Natural killer cell treated with Interleukin-12 subunit alpha and Interleukin-12 subunit beta and Interleukin-15 and Interleukin-18, amount 100 ng/mL, for 72 hours (primary cell): ENCODE measurements around the gene SEC24A. TPM values are rescaled to one million over a fixed set of nuclear protein-coding genes. Genes with fewer than 3 reads are reported as not detected.
A peak's percentile ranks its signal among the peaks of the same experiment; 100 is the strongest.
"Not testable (repeated sequence)": the region's sequence is repeated elsewhere in the genome, so short reads cannot be mapped to it uniquely, and the experiment has no call there.

Experiments used
- ATAC-seq, 2 donors: fragments of 150-1000 bp; cut with Tn5 transposase in 1 of 2; sonication (Bioruptor Pico), chemical (Tn5 transposase) in 1 of 2; 2 replicates each; pipeline ENCODE4 v1.10.0; 2021
- DNase-seq: peaks from one replicate; pipeline ENCODE4 v3.0.0; 2022; ENCODE audit warnings: low spot score
- H3K27ac Mint-ChIP-seq, 2 donors: 1 replicate in 1 of 2; 2 replicates in 1 of 2; pipeline ENCODE4 v1.8.0; 2022; ENCODE audit warnings: mixed read lengths in 2 of 2, mild to moderate bottlenecking in 1 of 2, moderate library complexity in 1 of 2
- H3K27me3 Mint-ChIP-seq, 2 donors: 1 replicate in 1 of 2; 2 replicates in 1 of 2; pipeline ENCODE4 v1.8.0; 2022; ENCODE audit warnings: mixed read lengths in 2 of 2
- H3K36me3 Mint-ChIP-seq: one replicate; pipeline ENCODE4 v1.8.0; 2022; ENCODE audit warnings: mixed read lengths
- H3K4me1 Mint-ChIP-seq, 2 donors: 1 replicate in 1 of 2; 2 replicates in 1 of 2; pipeline ENCODE4 v1.8.0; 2022; ENCODE audit warnings: low read depth in 2 of 2, mixed read lengths in 2 of 2, mild to moderate bottlenecking in 1 of 2
- H3K4me3 Mint-ChIP-seq: one replicate; pipeline ENCODE4 v1.8.0; 2022; ENCODE audit warnings: mixed read lengths
- H3K9me3 Mint-ChIP-seq: 2 replicates; pipeline ENCODE4 v1.8.0; 2022; ENCODE audit warnings: mixed read lengths
- total RNA-seq, 2 donors: library from RNA; stranded (reverse); gene quantifications; one replicate each; pipeline ENCODE4 v1.2.3, GENCODE V29; 2022

SEC24A gene
- total RNA-seq, 2 donors from 2014 or later, result 40.2 to 42.1 TPM

DNA sequence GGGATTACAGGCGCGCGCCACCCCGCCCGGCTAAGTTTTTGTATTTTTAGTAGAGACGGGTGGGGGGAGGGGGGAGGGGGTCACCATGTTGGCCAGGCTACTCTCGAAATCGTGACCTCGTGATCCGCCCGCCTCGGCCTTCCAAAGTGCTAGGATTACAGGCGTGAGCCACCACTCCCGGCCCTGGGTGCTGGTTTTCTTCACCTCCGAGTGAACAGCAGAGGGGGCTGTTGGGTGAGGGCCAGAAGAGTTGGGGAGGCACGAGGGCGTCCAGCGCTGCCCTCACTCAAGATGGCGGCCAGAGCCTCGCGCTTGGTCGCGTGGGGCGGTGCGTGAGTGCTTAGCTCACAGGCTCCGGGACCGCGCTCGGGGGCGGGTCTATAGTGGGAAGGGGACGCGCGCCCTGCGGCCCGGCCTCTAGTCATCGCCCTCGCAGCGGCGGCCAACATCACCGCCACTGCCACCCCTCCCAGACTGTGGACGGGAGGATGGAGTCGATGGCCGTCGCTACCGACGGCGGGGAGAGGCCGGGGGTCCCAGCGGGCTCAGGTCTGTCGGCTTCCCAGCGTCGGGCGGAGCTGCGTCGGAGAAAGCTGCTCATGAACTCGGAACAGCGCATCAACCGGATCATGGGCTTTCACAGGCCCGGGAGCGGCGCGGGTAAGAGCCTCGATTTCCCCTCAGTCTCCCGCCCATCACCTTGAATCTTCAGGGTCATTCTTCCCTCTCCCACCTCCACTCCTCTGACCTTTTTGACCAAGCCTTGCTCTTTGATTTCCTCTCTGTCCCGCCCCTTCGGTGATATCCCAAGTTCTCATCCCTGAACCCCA lies 89.8 kb downstream of the SEC24A start, which contains the start of gene CAMLG:
Gene CAMLG (plus strand): TSS at position 416 of the 830 bp plus-strand sequence. CDS start 73 bp downstream, at position 489.
- Mint-ChIP-seq H3K4me3 (peak within 1 kb of the TSS; percentile 100), H3K27me3 (no peaks in the 10 kb centered on the region), H3K9me3 (no peaks in the 10 kb centered on the region), H3K27ac (peak within 1 kb of the TSS; percentile 84 to 97), H3K4me1 (peaks cover 18% of the 10 kb centered on the region in 2 donors), H3K36me3 (no peaks in the 10 kb centered on the region)
- ATAC-seq (peak; percentile 100), DNase-seq (peak; percentile 98)

DNA sequence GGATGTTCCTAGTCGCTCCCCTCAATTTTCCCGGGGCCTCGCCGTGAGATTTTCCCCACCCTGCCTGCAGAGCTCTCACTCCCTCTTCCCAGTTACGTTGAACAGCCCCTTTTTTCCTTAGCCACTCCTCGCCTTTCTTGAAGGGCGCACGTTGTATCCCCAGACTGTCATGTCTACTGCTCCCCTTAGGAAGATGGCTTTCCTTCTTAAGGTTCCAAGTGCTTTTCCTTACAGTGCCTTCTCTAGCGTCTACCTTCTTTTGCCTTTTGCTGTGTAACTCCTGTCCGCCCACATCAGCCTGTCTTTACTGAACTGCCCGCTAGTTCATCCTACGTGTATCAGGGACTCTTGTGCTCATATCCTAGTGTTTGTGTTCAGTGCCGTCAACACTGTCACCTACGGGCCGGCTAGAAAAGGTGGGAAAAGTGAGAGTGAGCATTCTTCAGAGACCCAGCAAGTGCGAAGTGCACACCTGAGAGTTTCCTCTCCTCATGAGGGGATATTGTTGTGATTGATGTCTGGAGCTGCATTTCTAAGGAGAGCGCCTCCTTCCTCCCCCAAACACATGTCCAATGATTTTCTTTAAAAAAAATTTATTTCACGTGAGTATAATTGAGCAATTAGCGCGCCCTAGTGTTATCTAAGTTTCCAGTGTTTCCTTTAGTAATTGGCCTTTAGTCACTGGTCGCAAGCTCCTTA lies 90.5 kb downstream of the SEC24A start:
- Mint-ChIP-seq H3K27me3 (no peaks in the 10 kb centered on the region), H3K36me3 (no peaks in the 10 kb centered on the region), H3K4me3 (peak overlapping the region; percentile 100), H3K9me3 (no peaks in the 10 kb centered on the region), H3K27ac (peak overlapping the region; percentile 84 to 97), H3K4me1 (peaks cover 18% of the 10 kb centered on the region in 2 donors)
- DNase-seq, result no peak
- no peak for ATAC-seq

GRCh38 chr5:134741052-134741451 lies 92.5 kb downstream of the SEC24A start:
- no peaks in the 10 kb centered on the region for H3K9me3 Mint-ChIP-seq
- H3K36me3 Mint-ChIP-seq, result no peaks in the 10 kb centered on the region
- H3K4me1 Mint-ChIP-seq, result peaks cover 18% of the 10 kb centered on the region in 2 donors
- DNase-seq (no peak), ATAC-seq (no peak)
- H3K27ac Mint-ChIP-seq, result no peak overlapping the region
- H3K27me3 Mint-ChIP-seq, result no peaks in the 10 kb centered on the region
- no peak overlapping the region for H3K4me3 Mint-ChIP-seq

GRCh38 chr5:134742134-134742533 lies 93.5 kb downstream of the SEC24A start:
- Mint-ChIP-seq H3K9me3 (no peaks in the 10 kb centered on the region), H3K27ac (no peak overlapping the region), H3K27me3 (no peaks in the 10 kb centered on the region), H3K4me3 (no peak overlapping the region), H3K36me3 (no peaks in the 10 kb centered on the region), H3K4me1 (peaks cover 18% of the 10 kb centered on the region in 2 donors)
- no peak for DNase-seq
- no peak for ATAC-seq

DNA sequence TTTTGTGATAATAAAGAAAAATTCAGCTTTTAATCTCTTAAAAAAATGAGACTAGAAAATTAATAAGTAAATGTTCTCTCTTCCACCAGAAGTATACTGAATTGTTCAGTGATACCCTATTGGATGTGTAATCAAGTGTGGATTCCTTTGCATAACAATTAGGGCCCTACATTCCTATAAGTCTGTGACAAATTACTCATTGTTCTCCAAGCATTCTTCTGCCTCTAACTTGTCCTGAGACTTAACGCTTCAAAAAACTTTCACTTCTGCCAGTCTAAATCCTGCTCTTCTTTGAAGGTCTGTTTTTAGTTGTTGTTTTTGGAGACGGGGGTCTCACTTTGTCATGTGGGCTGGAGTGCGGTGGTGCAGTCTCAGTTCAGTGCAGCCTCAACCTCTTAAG lies 100.8 kb downstream of the SEC24A start:
- Mint-ChIP-seq H3K9me3 (no peaks in the 10 kb centered on the region), H3K4me3 (no peak overlapping the region), H3K4me1 (no peaks in the 10 kb centered on the region), H3K36me3 (no peaks in the 10 kb centered on the region), H3K27me3 (no peaks in the 10 kb centered on the region), H3K27ac (no peak overlapping the region)
- ATAC-seq (no peak), DNase-seq (no peak)

DNA sequence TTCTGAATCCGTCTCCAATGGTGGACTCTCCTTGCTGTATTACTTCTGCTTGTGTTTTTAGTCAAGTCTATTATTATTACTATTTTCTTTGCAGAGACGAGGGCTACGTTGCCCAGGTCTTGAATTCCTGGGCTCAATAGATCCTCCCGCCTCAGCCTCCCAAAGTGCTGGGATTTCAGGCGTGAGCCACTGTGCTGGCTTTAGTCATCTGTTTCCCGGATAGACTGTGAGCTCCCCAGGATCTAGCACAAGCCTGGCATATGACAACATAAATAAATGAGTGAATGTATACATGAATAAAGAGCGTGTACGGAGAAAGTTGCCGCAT lies 109.6 kb downstream of the SEC24A start:
- Mint-ChIP-seq H3K9me3 (no peaks in the 10 kb centered on the region), H3K27ac (peak overlapping the region; percentile 85 to 99), H3K4me3 (peak overlapping the region; percentile 100)

DNA sequence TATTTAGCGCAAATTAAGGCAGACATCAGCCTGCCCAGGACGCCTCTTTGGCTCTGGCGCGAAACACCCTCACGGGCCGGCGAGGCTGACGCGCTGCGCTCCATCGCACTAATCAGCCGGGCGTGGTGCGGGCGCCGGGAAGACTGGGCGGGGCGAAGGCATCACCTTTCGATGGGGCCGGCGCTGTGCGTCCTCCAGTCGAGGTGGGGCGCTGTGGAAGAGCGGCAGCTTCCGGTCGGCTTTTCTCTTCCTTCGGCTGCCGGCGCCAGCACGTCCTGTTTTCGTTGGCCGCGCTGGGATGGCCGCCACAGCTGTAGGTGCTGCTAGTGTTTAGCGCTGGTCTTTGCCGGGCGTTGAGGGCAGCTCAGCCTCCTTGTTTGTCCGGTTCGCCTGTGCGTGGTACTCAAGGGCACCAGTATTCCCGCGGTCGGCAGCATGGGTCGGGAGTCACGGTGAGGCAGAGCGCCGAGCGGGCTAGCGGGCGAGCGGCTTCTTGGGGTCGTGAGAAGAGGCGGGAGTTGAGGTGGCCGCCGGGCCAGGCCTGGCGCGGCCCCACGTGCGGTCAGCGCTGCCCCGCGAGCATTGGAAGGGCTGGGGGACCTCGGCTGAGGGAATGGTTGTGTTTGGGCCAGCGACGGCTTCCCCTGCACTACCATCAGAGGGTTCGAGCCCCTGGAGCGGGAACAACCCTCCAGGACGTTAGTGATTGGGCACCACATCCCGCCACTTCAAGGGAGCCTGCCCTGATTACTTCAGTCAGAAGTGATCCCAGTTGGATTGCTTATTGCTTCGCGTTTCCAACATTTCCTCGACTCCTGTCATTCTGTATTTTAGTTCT lies 110.1 kb downstream of the SEC24A start, which contains the start of gene DDX46:
Gene DDX46 (plus strand): TSS at position 276 of the 838 bp plus-strand sequence. CDS start 160 bp downstream, at position 436.
- Mint-ChIP-seq H3K27ac (peak within 1 kb of the TSS; percentile 85 to 99), H3K27me3 (no peaks in the 10 kb centered on the region), H3K4me1 (peaks cover 38 to 39% of the 10 kb centered on the region in 2 donors), H3K36me3 (no peaks in the 10 kb centered on the region), H3K4me3 (peak within 1 kb of the TSS; percentile 100), H3K9me3 (no peaks in the 10 kb centered on the region)
- ATAC-seq (peak; percentile 100), DNase-seq (peak; percentile 95)

More for the DNA sequence above, 109.6 kb downstream of the SEC24A start:
- Mint-ChIP-seq H3K27me3 (no peaks in the 10 kb centered on the region), H3K36me3 (no peaks in the 10 kb centered on the region), H3K4me1 (peaks cover 32 to 35% of the 10 kb centered on the region in 2 donors)
- peak in 1 of 2 donors; percentile 38 for ATAC-seq
- no peak for DNase-seq

DNA sequence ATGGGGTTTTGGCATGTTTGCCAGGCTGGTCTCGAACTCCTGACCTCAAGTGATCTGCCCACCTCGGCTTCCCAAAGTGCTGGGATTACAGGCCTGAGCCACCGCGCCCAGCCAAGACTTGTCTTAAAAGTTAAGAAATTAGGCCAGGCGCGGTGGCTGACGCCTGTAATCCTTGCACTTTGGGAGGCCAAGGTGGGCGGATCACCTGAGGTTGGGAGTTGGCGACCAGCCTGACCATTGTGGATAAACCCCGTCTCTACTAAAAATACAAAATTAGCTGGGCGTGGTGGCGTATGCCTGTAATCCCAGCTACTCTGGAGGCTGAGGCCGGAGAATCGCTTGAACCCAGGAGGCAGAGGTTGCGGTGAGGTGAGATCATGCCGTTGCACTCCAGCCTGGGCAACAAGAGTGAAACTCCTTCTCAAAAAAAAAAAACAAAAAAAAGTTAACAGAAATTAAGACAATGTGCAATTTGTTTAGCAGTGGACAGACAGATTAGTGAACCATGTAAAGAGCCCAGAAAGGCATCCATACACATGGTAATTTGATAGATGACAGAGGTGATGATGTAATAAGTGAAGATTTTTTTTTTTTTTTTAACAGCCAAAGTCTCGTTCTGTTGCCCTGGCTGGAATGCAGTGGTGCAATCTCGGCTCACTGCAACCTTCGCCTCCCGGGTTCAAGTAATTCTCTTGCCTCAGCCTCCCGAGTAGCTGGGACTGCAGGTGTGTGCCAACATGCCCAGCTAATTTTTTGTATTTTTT lies 119.1 kb downstream of the SEC24A start:
- ATAC-seq, result not testable (repeated sequence)

DNA sequence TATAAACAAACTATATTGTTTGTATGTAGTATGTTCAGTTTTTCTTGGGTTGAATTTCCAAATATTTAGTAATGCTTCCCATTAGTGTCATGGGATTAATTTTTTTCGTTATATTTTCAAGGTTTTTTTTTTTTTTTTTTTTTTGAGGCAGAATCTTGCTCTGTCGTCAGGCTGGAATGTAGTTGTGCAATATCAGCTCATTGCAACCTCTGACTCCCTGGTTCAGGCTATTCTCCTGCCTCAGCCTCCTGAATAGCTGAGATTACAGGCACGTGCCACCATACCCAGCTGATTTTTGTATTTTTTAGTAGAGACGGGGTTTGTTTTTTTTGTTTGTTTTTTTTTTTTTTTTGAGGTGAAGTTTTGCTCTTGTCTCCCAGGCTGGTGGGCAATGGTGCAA lies 120.6 kb downstream of the SEC24A start:
- Mint-ChIP-seq H3K4me1 (peaks cover 0 to 3% of the 10 kb centered on the region in 2 donors), H3K36me3 (peaks cover 19% of the 10 kb centered on the region), H3K4me3 (no peak overlapping the region), H3K27me3 (no peaks in the 10 kb centered on the region), H3K9me3 (no peaks in the 10 kb centered on the region), H3K27ac (no peak overlapping the region)
- DNase-seq (no peak), ATAC-seq (no peak)

More for the DNA sequence above, 119.1 kb downstream of the SEC24A start:
- H3K4me3 Mint-ChIP-seq, H3K9me3 Mint-ChIP-seq, H3K27ac Mint-ChIP-seq, H3K27me3 Mint-ChIP-seq, DNase-seq, H3K36me3 Mint-ChIP-seq: not testable (repeated sequence)
- H3K4me1 Mint-ChIP-seq, result peaks cover 5 to 10% of the 10 kb centered on the region in 2 donors

- no peak for ATAC-seq
- H3K36me3 Mint-ChIP-seq, result peaks cover 16% of the 10 kb centered on the region
Measured at GRCh38 chr5:134772461-134773125, 124.0 kb downstream of the SEC24A start.

GRCh38 chr5:134777366-134777765 lies 128.8 kb downstream of the SEC24A start:
- Mint-ChIP-seq H3K4me1 (no peaks in the 10 kb centered on the region), H3K27ac (no peak overlapping the region), H3K9me3 (no peaks in the 10 kb centered on the region), H3K36me3 (peaks cover 18% of the 10 kb centered on the region), H3K27me3 (no peaks in the 10 kb centered on the region), H3K4me3 (no peak overlapping the region)
- no peak for ATAC-seq
- DNase-seq, result no peak

More at GRCh38 chr5:134772461-134773125, 124.0 kb downstream of the SEC24A start:
- Mint-ChIP-seq H3K4me3 (no peak overlapping the region), H3K27ac (no peak overlapping the region), H3K4me1 (no peaks in the 10 kb centered on the region), H3K9me3 (no peaks in the 10 kb centered on the region), H3K27me3 (no peaks in the 10 kb centered on the region)
- no peak for DNase-seq
